Activated CD8-positive, alpha-beta memory T cell treated with anti-CD3 and anti-CD28 coated beads for 1 hour (primary cell): ENCODE data around the gene LGALS3BP.
"Not testable (repeated sequence)": the region's sequence is repeated elsewhere in the genome, so short reads cannot be mapped to it uniquely, and the experiment has no call there.

Source experiments
- DNase-seq, 2 donors: peaks; one replicate each; pipeline ENCODE4 v3.0.0-alpha.2; 2020; ENCODE audit warnings: low read depth in 1 of 2; ENCODE audit errors: extremely low read depth in 1 of 2

Gene LGALS3BP

DNA sequence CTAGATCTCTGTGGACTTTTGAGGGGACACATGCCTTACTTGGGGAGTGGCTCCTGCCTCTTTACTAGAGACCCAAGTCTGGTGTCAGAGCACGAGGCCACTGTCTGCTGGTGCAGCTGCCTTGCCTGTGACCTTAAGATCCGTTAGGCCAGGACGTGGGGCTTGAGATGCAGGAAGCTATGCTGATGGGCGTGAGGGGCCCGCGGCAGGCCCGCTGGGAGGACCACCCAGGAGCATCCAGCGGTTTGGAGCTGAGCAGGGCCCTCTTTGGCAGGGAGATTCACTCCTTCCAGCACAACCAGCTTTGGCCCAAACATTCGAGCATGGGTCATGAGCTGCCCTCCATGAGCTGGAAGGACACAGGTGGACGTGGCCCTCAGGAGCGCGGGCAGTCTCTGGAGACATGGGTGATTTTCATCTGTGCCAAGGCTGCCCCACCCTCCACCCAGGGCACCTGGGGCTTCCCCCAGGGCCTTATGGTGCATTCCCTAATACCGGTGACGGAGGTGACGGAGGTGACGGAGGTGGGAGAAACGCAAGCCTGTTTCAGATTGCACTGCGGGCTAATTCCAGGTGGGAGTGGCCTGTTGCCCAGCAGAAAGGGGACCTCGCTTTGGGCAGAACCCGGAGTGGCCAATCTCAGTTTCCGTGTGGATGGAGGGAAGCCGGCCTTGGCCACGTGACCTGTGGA, 12.7 kb downstream of the LGALS3BP start:
- DNase-seq, result no peak

DNA sequence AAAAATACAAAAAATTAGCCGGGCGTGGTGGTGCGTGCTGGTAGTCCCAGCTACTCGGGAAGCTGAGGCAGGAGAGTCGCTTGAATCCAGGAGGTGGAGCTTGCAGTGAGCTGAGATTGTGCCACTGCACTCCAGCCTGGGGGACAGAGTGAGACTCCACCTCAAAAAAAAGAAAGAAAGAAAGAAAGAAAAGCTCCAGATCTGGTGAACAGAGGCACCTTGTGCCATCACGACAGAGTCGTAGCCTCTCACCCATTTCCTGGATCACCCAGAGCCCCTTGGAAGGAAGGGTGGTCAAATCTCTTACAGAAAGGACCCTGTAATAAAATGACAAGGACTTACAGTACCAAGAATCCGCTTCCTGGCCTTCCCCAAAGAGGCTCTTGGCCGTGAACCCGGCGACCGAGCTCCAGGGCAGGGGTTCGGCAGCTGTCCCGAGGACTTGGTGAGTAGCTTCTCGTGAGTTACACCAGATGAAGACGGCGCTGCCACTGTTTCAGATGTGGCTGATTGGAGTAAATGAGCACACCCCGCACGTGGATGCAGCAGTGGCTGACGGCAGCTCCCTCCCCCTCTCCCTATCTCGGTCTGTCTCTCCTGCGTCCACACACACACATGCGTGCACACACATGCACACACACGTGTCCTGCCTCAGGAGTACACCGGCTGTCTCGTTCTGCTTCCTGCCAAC, 13.5 kb downstream of the LGALS3BP start:
- no peak for DNase-seq

DNA sequence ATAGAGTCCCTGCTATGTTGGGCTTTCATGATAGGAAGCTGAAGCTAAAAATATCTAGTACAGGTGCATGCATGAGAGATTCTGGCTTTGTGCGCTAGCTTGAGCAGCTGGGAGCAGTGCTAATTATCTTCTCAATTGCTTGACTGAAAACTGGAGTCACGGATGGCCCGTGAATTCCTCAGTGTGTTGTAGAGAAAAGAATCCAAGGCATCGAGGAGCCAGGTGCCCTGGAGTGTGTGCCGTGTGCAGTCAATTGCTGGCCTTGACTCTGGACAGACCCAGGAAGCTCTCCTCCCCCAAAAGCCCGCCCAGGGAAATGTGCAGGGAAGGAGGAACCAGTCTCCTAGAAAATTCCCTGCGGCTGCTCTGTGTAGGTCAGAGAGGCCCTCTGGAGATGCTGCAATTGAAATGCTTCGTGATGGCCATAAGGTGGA, 14.2 kb downstream of the LGALS3BP start:
- no peak for DNase-seq

DNA sequence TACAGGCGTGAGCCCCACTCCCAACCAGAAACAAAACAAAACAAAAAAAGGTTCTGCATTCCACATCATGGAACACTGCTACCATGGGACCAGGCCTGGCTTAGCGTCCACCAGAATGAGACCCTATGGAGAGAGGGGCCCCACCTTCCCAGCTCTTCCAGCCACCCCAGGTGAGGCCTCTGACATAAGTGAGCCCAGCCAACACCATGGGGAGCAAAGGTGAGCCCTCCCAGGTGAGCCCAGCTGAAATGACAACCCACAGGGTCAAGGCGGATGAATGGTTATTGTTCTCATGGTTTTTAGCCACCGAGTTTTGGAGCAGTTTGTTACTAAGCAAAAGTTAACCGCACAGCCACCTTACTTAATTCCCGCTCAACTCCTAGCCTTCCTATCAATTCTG, 16.3 kb downstream of the LGALS3BP start:
- DNase-seq, result no peak

DNA sequence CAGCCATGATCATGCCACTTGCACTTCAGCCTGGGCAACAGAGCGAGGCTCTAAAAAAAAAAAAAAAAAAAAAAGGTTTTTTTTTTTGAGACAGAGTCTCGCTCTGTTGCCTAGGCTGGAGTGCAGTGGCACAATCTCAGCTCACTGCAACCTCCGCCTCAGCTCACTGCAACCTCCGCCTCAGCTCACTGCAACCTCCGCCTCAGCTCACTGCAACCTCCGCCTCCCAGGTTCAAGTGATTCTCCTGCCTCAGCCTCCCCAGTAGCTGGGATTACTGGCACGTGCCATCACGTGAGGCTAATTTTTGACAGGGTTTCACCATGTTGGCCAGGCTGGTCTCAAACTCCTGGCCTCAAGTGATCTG, 16.8 kb downstream of the LGALS3BP start:
- not testable (repeated sequence) for DNase-seq

DNA sequence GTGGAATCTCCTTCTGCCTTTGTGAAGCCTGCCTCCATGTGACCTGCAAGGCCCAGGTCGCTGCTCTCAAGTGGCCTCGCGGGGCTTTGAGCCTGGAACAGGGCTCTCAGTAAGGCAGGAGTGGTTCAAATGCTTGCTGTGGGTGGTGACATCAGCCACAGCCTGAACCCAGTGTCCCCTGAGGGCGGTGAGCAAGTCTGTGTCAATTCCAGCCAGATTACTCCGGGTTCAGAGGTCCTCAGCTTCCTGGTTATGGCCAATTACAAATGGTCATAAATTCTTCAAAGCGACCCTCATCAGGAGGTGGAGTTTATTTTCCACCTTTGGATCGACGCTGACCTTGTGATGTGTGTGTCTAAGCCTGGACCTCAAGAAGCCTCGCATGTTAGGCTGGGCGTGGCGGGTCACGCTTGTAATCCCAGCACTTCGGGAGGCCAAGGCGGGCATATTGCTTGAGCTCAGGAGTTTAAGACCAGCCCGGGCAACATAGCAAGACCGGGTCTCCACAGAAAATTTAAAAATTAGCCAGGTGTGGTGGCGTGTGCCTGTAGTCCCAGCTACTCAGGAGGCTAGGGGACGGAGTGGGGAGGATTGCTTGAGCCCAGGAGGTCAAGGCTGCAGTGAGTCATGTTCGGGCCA, 17.3 kb downstream of the LGALS3BP start:
- DNase-seq, result no peak

DNA sequence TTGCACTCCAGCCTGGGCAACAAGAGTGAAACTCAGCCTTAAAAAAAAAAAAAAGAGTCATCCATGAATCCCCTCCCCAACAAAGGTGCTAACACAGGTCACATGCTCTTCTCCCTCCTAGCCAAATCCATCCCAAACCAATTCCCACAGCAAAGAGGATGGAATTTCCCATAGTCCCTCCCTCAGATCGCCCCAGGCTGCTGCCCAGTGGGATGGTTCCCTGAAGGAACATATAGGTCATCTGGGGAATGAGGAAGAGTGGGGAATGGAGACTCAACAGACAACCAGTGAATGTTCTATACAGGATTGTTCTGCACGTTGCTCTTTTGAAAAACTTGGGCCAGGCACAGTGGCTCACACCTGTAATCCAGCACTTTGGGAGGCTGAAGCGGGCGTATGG, 18.2 kb downstream of the LGALS3BP start:
- no peak for DNase-seq

DNA sequence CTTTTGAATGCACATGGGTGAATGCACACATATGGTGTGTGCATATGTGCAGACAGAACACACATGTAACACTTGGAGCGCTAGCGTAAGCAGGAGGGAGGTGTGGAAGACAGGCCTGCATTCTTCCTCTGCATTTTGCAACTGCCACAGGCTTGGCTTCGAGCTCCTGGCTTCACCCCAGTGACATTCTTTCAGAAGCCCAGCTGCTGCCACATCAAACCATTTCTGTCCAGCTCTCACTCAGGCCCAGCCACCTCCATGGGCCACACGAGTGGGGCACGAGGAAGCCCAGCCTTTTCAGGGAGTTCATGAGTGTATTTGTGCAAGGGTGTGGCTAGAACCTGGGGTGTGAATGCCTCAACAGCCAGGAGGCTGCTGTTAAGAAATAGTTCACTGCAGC, 18.8 kb downstream of the LGALS3BP start:
- DNase-seq, result no peak

DNA sequence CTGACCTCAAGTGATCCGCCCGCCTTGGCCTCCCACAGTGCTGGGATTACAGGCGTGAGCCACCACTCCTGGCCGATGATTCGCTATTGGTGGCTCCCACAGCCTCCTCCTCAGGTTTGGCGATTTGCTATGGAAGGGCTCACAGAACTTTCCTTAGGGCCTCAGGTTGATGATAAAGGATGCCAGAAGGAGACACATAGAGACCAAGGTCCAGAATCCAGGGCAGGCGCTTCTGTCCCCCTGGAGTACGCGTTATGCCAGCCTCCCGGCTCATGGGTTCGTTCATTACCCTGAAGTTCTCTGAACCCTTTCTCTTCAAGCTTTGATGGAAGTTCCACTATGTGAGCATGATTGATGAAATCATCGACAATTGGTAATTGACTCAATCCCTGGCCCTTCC, 19.9 kb downstream of the LGALS3BP start:
- DNase-seq, result no peak

DNA sequence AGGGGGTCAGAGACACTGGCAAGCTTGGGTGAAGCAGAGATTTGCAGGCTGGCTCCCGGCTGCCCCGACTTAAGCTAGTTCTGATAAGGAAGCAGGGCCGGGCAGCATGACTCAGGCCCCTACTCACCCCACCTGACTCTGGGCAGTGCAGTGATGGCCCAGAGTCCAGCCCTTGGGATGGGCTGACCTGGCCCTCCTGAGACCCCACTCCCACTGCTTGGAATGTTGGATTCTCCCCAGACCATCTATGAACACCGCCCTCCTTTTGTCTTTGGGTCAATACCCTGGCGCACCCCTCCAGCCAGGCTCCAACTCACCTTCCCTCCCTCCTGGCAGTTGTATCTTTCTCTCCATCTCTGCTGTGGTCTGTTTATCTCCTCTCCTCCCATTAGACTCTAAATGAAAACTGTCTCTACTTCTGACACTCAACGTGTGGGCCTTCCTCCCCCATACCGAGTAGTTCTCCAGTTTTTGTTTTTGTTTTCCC, 21.0 kb downstream of the LGALS3BP start:
- DNase-seq, result no peak

DNA sequence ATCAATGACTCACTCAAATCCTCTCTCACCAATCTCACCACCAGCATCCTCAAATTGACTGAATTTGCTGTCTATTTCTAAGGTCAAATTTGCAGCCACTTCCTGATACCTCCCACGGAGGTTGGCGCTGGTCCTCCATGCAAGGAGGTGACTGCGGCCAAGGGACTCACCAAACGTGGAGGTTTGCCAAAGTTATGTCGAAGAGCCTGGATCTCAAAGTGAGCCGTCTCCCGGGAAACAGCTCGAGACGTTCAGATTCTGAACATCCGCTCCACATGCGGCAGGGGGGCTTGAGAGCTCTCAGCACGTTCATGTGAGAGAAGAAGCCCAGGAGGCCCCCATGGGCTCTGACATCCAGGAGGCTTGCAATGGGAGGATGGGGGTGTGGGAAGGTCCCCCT, 22.6 kb downstream of the LGALS3BP start:
- DNase-seq, result no peak

DNA sequence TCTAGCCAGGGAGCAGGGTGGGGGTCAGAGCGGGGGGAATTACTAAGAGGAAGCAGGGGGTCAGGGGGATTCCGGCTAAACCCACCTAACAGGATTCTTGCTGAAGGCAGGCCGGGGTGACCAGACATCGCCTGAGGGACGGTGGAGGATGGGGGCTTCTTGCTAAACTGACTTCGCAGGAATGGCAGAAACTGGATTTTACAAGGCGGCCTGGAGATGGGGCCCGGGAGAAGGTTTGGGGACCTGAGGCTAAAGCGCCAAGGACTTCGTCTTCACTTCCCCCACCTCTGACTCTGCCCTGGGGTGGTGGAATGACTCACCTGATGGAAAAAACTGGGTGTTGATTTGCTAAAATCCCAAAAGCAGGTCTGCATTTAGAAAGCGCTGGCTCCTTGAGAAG, 23.5 kb downstream of the LGALS3BP start:
- DNase-seq, result no peak

DNA sequence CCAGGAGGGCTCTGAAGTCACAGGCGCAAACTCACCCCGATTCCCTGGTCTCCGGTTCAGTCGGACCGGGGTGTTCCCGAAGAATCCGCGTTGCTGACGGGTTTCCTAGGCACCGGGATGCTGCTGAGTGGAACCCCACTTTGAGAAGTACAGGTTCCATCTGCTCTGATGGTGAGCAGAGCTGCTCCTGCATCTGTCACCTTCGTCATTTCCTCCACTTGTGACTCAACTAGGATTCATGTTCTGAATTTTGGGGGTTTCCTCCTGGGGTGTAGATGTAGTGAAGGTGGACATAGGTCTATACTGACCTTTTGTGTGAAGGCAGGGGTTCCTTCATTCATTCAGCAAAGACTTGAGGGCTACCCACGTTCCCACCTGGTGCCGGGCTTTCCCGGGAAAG, 25.0 kb downstream of the LGALS3BP start:
- DNase-seq, result no peak

DNA sequence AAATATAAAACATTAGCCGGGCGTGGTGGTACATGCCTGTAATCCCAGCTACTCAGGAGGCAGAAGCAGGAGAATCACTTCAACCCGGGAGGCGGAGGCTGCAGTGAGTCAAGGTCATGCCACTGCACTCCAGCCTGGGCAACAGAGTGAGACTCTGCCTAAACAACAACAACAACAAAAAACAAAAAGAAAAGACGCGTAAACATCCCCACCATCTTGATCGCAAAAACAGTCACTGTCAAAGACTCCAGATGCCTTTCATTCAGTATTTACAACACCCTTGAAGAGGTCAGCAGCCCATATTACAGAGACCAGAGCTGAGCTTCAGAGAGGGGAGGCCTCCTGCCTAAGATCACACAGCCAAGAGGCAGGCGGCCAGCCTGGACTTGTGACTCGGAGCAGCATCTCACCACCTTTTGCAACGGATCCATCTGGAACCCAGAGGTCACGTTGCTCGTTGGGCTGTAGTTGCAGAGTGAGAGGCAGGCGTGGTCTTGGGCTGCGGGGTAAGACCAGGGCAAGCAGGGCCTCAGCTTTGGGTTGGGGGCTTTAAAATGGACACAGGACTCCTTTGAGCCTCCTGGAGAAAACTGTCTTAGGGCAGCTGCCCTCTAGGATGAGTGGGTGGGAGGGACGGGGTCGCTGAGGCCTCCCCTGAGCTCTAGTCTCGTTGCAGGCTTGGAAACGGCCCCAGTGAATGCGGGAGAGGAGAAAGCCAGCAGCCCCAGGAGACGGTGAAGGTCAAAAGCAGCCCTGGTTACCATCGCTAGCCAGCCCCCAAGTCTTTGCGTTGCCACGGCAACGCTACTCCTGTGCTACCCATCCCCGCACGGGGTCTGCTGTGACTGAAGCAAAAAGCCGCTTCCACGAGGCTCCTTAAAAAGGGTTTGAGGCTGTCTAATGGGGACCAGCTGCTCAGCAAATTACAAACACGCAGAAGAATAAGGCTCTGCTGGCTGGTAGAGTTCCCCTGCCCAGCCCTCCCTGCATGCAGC, 26.1 kb downstream of the LGALS3BP start:
- DNase-seq, result no peak

DNA sequence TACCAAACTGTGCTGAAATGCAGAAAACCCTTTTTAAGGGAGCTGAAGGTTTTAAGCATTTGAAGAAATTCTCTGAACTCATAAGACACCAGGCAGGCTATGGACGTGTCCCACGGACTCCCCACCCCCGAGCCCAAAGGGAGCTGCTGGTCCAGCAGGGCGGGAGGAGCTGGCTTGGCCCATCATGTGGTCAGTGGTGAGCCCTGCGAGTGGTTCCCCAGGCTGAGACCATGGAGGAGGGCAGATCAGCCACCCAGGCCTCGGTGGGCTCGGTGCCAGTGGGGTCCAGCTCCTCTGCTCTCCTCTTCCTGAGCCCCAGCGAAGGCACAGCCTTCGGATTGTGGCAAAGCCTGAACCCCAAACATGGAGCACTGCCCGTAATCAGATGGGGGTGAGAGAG, 27.0 kb downstream of the LGALS3BP start:
- DNase-seq, result no peak

DNA sequence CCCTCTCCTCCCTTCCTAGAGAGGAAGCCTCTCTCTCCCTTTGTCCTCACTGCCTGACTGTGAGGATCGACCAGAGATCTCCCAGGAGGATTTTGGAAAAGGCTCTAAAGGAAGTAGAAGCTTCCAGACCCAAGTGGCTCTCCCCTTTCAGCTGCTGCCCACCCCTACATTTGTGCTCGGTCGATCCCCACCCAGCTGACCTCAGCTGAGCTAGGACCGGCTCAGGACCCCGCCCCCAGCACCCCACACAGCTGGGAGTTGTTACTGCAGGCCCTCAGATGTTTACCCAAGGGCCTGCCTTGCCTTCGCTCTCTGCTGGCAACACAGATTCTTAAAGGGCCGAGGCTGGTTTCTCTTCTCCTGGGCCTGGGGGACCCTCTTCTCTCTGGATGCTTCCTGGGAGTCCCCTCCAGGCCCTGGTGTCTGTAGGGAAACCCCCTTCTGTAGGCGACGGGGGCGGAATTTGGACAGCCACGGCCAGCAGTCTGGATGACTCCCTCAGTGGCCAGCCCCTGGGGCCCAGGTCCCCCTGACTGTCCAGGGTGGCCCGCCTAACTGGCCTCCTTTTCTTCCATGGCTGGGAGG, 27.7 kb downstream of the LGALS3BP start:
- DNase-seq, result no peak

DNA sequence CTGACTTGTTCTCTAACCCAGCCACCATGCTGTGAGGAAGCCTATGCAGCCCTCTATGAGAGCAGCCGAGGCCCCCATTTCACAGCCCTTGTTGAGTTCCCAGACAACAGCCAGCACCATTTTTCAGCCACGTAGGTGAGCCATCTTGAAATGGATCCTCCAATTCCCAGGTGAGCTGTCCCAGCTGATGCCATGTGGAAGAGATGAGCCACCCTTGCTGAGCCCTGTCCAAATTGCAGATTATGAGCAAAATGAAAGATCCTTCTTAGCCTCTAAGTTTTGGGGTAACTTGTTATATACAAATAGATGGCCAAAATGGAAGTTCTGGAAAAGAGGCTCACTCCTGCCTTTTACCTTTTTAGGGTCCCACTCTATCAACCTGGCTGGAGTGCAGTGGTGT, 28.9 kb downstream of the LGALS3BP start:
- DNase-seq, result no peak

DNA sequence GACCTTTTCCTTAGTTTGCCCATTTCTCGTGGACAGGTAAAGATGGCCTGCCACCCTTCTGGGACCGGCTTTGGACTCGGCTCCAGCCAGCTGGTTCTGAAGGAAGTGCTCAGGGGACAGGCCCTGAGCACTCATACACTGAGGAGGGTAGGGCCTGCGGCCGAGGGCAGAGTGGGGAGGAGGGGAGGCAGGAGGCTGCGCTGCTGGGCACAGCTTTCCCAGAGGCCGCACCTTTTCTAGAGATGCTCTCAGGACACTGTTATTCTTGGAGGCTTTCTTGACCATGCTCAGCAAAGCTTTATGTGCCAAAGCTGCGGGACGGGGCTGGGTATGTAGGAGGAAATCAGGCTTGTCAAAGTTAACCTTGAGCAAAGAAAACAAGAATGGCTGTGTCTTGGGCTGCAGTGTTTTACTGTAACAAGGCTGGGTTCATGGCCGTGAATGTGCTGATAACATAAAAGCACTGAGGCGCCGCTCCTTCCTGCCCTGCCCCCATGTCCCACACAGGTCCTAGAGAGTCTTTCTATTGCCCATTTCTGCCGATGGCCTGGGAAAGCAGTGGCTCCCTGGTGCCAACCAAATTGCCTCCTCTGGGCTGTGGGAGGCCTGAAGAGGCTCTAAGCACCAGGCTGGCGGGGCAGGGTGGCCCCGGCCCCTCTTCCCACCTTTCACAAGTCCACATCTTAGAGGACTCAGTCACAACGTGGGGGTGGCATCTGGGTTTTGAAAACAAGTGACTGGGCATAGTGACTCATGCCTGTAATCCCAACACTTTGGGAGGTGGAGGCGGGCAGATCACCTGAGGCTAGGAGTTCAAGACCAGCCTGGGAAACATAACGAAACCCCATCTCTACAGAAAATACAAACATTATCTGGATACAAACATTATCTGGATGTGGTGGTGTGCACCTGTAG, 32.2 kb downstream of the LGALS3BP start:
- no peak for DNase-seq

DNA sequence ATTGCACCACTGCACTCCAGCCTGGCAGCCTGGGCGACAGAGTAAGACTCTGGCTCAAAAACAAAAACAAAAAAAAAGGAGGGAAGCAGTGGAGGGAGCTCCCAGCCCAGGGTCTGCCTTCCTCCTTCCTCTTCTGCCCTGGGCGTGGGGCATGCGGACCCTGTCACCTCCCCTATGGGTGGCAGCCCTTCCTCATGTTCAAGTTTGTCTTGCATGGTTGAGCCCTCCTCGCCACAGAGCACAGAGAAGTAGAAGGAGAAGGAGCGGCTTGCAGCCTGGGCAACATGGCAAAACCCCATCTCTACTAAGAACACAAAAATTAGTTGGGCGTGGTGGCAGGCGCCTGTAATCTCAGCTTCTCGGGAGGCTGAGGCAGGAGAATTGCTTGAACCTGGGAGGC, 33.1 kb downstream of the LGALS3BP start:
- no peak for DNase-seq

DNA sequence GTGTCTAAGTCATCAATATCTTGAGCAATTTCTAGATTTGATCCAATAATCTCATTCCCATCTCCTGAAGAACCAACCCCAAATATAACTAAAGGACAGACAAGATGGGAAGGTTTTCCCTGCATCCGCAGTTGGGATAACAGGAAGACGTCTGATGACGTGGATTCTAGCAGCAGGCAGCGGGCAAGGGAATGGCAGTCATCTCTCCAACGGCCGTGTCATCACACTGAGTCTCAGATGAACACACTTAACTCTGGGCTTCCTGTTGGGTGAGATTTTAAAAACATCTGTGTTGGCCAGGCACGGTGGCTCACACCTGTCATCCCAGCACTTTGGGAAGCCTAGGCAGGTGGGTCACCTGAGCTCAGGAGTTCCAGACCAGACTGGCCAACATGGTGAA, 33.6 kb downstream of the LGALS3BP start:
- no peak for DNase-seq
